ENCODE measurements around the gene ZNHIT2.
A peak's percentile ranks its signal among the peaks of the same experiment; 100 is the strongest.

ZNHIT2 gene

GRCh38 chr11:65100674-65101350 is 16.7 kb downstream of the ZNHIT2 start:
- Histone ChIP-seq H3K4me2 (ENCODE audit: low read length) (no peak overlapping the region), H3K27me3 (ENCODE audit: control insufficient read depth, low read length) (no peaks in the 10 kb centered on the region), H3K4me3 (ENCODE audit: low read length) (no peak overlapping the region), H3K27ac (ENCODE audit: low read depth, low read length) (no peak overlapping the region), H3K9me3 (ENCODE audit: control insufficient read depth, insufficient read depth, low read length) (no peaks in the 10 kb centered on the region), H4K20me1 (ENCODE audit: control insufficient read depth, insufficient read depth, low read depth, low read length) (peaks cover 2% of the 10 kb centered on the region; the same call in 1 of the 2 replicates), H3K4me1 (ENCODE audit: control insufficient read depth, low read length) (peaks cover 7% of the 10 kb centered on the region), H3F3A (ENCODE audit: control insufficient read depth, insufficient read depth) (no peaks in the 10 kb centered on the region), H3K79me2 (ENCODE audit: control insufficient read depth, low read length) (peaks cover 53% of the 10 kb centered on the region), H3K36me3 (ENCODE audit: control insufficient read depth, low read length) (peaks cover 35% of the 10 kb centered on the region), H3K9me2 (replicated peaks; ENCODE audit: control insufficient read depth, low read length) (no peaks in the 10 kb centered on the region)
- peak; percentile 26 for TF ChIP-seq CTCF (IDR thresholded peaks at IDR 0.05; ENCODE audit: low read depth, low read length, poor library complexity, severe bottlenecking)
- TF ChIP-seq EZH2phosphoT487 (IDR thresholded peaks at IDR 0.05; ENCODE audit: borderline replicate concordance, low read length): no peak

GRCh38 chr11:65096926-65097325 is 20.6 kb downstream of the ZNHIT2 start:
- H3K4me3 ChIP-seq (ENCODE audit: low read length): peak overlapping the region; percentile 79

GRCh38 chr11:65095974-65096806 is 21.3 kb downstream of the ZNHIT2 start, which contains the start of gene VPS51:
Gene VPS51 (plus strand): TSS chr11:65096214. CDS start chr11:65096251, 37 bp downstream.
- Histone ChIP-seq H3K4me1 (ENCODE audit: control insufficient read depth, low read length) (peaks cover 17% of the 10 kb centered on the region), H3K79me2 (ENCODE audit: control insufficient read depth, low read length) (peaks cover 34% of the 10 kb centered on the region), H4K20me1 (ENCODE audit: control insufficient read depth, insufficient read depth, low read depth, low read length) (peaks cover 2% of the 10 kb centered on the region; the same call in 1 of the 2 replicates), H3K4me2 (ENCODE audit: low read length) (peak within 1 kb of the TSS; percentile 69), H3K27me3 (ENCODE audit: control insufficient read depth, low read length) (no peaks in the 10 kb centered on the region), H3F3A (ENCODE audit: control insufficient read depth, insufficient read depth) (peaks cover 13% of the 10 kb centered on the region; the same call in 1 of the 2 replicates), H3K9me2 (replicated peaks; ENCODE audit: control insufficient read depth, low read length) (no peaks in the 10 kb centered on the region), H3K9me3 (ENCODE audit: control insufficient read depth, insufficient read depth, low read length) (no peaks in the 10 kb centered on the region), H3K36me3 (ENCODE audit: control insufficient read depth, low read length) (peaks cover 25% of the 10 kb centered on the region), H3K27ac (ENCODE audit: low read depth, low read length) (peak within 1 kb of the TSS; percentile 61), H3K4me3 (ENCODE audit: low read length) (peak within 1 kb of the TSS; percentile 79)
- no peak for TF ChIP-seq EZH2phosphoT487 (IDR thresholded peaks at IDR 0.05; ENCODE audit: borderline replicate concordance, low read length)
- TF ChIP-seq CTCF (IDR thresholded peaks at IDR 0.05; ENCODE audit: low read depth, low read length, poor library complexity, severe bottlenecking): no peak

More at GRCh38 chr11:65096926-65097325, 20.6 kb downstream of the ZNHIT2 start:
- H3K4me1 ChIP-seq (ENCODE audit: control insufficient read depth, low read length): peaks cover 17% of the 10 kb centered on the region
- H3K27me3 ChIP-seq (ENCODE audit: control insufficient read depth, low read length): no peaks in the 10 kb centered on the region
- H3K36me3 ChIP-seq (ENCODE audit: control insufficient read depth, low read length): peaks cover 25% of the 10 kb centered on the region
- H3K27ac ChIP-seq (ENCODE audit: low read depth, low read length): no peak overlapping the region
- H3K4me2 ChIP-seq (ENCODE audit: low read length): peak overlapping the region; percentile 69
- peaks cover 2% of the 10 kb centered on the region; the same call in 1 of the 2 replicates for H4K20me1 ChIP-seq (ENCODE audit: control insufficient read depth, insufficient read depth, low read depth, low read length)
- TF ChIP-seq CTCF (IDR thresholded peaks at IDR 0.05; ENCODE audit: low read depth, low read length, poor library complexity, severe bottlenecking): no peak
- no peak for TF ChIP-seq EZH2phosphoT487 (IDR thresholded peaks at IDR 0.05; ENCODE audit: borderline replicate concordance, low read length)
- H3K9me3 ChIP-seq (ENCODE audit: control insufficient read depth, insufficient read depth, low read length): no peaks in the 10 kb centered on the region
- peaks cover 34% of the 10 kb centered on the region for H3K79me2 ChIP-seq (ENCODE audit: control insufficient read depth, low read length)
- peaks cover 11% of the 10 kb centered on the region; the same call in 1 of the 2 replicates for H3F3A ChIP-seq (ENCODE audit: control insufficient read depth, insufficient read depth)
- H3K9me2 ChIP-seq (replicated peaks; ENCODE audit: control insufficient read depth, low read length): no peaks in the 10 kb centered on the region
